Choroid plexus epithelial cell (primary cell): ENCODE results near the gene SFN.
A peak's percentile ranks its signal among the peaks of the same experiment; 100 is the strongest.
"Not testable (repeated sequence)": the region's sequence is repeated elsewhere in the genome, so short reads cannot be mapped to it uniquely, and the experiment has no call there.

Source experiments
- DNase-seq: peaks from one replicate; pipeline ENCODE4 v3.0.0-alpha.2; 2010; ENCODE audit warnings: low read depth
- H3K4me3 ChIP-seq: 2 replicates; pipeline ENCODE4 v1.5.1; 2011; ENCODE audit warnings: low read depth, mild to moderate bottlenecking, control low read depth, low read length, moderate library complexity
- CTCF ChIP-seq: conservative IDR thresholded peaks from 2 replicates; pipeline ENCODE4 v1.5.1; 2011; ENCODE audit warnings: low read depth, mild to moderate bottlenecking, control low read depth, inconsistent platforms, low read length, moderate library complexity

SFN gene

DNA sequence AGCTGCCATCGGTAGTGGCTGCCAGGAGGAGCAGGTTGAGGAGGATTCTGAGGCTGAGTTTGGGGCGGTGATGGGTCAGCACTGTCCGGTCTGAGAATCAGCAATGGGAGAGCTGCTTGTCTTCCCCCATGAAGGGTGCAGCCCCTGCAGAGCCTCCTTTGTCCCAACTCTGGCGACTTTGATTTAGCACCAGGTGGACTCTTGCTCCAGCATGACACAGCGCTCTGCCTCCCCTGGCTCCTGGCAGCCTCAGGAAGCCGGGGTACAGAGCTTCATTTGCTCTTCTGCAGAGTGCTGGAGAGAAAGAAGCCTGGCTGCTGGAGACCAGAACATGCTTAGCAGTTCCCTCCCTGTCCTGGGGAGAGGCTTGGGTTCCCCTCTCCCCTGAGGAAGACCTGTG lies 23.2 kb upstream of the SFN start:
- H3K4me3 ChIP-seq = no peak overlapping the region
- DNase-seq = no peak
- no peak for TF ChIP-seq CTCF

DNA sequence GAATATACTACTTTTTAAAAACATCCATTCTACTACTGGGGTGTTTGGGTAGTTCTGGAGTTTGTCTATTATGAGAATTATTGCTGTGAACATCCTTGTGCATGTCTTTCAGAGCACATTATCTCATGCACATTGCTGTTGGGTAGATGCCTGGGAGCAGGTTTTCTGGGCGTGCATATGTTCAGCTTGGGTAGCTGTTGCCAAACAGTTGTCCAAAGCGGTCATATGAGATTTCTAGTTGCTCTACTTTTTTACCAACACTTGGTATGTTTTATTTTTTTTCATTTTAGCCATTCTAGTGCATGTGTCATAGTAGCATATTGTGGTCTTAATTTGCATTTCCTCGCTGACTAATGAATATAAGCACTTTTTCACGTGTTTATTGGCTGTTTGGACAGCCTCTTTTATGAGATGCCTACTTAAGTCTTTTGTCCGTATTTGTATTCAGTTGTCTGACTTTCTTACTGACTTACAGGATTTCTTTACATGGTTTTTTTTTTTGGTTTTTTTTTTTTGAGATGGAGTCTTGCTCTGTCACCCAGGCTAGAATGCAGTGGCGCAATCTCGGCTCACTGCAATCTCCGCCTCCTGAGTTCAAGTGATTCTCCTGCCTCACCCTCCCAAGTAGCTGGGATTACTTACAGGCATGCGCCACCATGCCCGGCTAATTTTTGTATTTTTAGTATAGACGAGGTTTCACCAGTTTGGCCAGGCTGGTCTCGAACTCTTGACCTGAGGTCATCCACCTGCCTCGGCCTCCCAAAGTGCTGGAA lies 18.3 kb upstream of the SFN start:
- no peak for TF ChIP-seq CTCF
- no peak for DNase-seq
- no peak overlapping the region for H3K4me3 ChIP-seq

DNA sequence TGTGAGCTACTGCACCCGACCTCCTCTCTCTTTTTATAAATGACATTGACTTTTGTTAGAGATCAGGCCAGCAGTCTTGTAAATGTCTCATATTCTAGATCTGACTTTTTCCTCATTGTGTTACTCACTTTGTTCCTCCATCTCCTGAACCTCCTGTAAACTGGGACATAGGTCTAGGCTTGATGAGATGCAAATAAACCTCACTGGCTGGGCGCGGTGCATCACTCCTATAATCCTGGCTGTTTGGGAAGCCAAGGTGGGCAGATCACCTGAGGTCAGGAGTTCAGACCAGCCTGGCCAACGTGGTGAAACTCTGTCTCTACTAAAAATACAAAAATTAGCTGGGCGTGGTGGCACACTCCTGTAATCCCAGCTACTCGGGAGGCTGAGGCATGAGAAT lies 15.1 kb upstream of the SFN start:
- DNase-seq, H3K4me3 ChIP-seq: not testable (repeated sequence)

DNA sequence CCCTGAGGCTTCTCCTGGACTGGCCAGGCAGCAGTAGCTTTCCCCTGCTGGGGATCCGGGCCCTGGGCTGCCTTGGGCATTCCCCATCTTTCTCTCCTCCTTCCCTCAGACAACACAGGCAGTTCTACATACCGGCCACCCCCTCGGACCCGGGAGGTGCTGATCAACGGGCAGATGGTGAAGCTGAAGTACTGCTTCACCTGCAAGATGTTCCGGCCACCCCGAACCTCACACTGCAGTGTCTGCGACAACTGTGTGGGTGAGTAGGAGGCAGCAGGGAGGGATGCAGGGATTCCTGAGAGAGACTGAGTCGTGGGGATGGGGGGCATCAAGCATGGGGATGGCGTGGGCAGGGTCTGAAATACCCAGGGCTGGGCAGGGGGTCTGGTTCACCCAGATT lies 14.4 kb upstream of the SFN start:
- no peak overlapping the region for H3K4me3 ChIP-seq
- DNase-seq = no peak

DNA sequence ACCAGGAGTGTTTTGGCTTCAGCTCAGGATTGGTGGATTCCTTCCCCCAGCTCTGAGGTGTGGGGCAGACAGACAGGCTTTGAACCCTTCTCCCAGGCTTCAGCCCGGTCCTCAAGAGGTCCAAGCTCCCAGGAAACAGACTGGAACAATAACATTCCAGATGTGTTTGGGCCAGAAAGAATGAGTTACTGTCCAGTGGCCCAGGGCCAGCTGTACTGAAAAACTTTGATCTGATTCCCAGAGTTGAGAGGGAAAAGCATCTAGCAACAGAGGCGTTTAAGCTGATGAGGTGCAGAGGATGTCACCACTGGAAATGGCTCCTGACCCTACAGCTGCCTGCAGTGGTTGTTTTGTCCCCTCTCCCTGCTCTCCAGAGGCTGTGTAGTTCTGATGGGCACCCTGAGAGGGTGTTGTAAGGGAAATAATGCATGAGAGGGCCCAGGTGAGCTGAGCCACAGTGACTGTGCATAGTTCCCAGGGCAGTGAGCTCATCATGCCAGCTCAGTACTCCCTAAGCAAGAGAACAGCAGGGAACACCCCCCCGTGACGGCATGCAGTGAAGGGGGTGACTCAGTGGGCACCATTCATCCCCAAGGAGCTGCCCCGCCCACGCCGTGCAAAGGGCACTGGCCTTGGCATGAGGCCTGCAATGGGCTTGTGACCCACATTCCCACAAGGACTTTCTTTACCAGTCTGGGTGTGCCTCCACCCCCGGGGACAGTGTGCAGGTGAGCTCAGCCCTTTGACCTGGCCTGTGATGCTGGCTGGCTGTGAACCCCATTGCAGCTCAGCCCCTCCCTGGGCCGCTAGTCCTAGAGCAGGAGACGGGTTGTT lies 13.8 kb upstream of the SFN start:
- DNase-seq = peak; percentile 41
- TF ChIP-seq CTCF = no peak

More for the DNA sequence above, 14.4 kb upstream of the SFN start:
- TF ChIP-seq CTCF = no peak

DNA sequence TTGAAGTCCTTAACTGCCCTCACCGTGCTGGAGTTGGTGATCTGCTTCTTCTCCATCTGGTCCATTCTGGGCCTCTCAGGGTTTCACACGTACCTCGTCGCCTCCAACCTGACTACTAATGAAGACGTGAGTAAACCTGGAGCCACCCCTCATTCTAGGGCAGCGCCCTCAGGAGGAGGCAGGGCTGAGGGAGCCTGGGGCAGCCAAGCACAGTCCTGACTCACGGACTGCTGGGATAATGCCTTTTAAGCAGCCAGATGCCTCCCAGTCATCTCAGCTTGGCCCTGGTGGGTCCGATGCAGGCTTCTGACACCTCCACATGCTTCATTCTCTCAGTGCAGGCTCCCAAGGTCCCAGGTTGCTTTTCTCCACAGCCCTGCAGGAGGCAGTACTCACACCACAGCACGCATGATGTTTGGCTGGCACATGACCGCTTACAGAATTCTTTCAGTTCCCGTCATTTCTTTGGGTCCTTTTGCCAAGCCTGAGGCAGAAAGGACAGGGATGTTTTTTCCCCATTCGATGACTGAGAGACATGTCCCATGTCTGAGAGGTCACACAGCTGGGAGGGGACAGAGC lies 11.8 kb upstream of the SFN start:
- TF ChIP-seq CTCF = peak; percentile 31
- H3K4me3 ChIP-seq = no peak overlapping the region
- DNase-seq = no peak

More for the DNA sequence above, 13.8 kb upstream of the SFN start:
- H3K4me3 ChIP-seq = no peak overlapping the region

DNA sequence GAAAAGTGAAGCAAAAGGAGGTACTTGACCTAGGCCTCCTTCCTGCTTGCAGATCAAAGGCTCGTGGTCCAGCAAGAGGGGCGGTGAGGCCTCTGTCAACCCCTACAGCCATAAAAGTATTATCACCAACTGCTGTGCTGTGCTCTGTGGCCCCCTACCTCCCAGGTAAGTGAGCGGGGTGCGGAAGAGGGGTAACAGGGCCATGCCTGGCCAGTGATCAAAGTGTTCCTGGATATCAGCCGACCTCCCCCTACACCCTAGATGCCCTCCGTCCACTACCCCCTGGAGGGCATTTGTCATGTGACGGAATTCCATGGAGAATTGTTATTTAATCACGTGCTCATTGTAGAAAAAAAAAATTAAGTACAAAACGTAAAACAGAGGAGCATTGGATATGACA lies 10.2 kb upstream of the SFN start:
- no peak overlapping the region for H3K4me3 ChIP-seq
- TF ChIP-seq CTCF = no peak
- DNase-seq = no peak
